Suprapubic skin (tissue), 4 donors: ENCODE results near the gene C16orf78. TPM values are rescaled to one million over a fixed set of nuclear protein-coding genes. Genes with fewer than 3 reads are reported as not detected.

ENCODE experiments used
- DNase-seq, 2 donors: peaks; one replicate each; pipeline ENCODE4 v3.0.0-alpha.2; 2019; ENCODE audit warnings: low spot score in 2 of 2
- H3K27ac ChIP-seq: fragments of 200-600 bp; sonication (generic); one replicate; pipeline ENCODE4 v1.5.1; 2019
- H3K27me3 ChIP-seq: fragments of 200-600 bp; sonication (generic); one replicate; pipeline ENCODE4 v1.5.1; 2019
- H3K36me3 ChIP-seq: fragments of 200-600 bp; sonication (generic); one replicate; pipeline ENCODE4 v1.5.1; 2019
- H3K4me1 ChIP-seq: fragments of 200-600 bp; sonication (generic); one replicate; pipeline ENCODE4 v1.5.1; 2019
- H3K4me3 ChIP-seq: fragments of 200-600 bp; sonication (generic); one replicate; pipeline ENCODE4 v1.5.1; 2019; ENCODE audit warnings: mild to moderate bottlenecking
- H3K9me3 ChIP-seq: fragments of 200-600 bp; sonication (generic); one replicate; pipeline ENCODE4 v1.5.1; 2019
- CTCF ChIP-seq, 2 donors: fragments of 200-600 bp in 1 of 2; fragments of 450-650 bp in 1 of 2; sonication (generic) in 1 of 2; IDR thresholded peaks; one replicate each; pipeline ENCODE4 v1.5.1; 2016 to 2019; ENCODE audit warnings: antibody characterized with exemption in 2 of 2, mild to moderate bottlenecking in 1 of 2, moderate library complexity in 1 of 2
- EP300 ChIP-seq: sonication (generic); formaldehyde crosslinking; IDR thresholded peaks from one replicate; pipeline ENCODE4 v1.6.1; 2017; ENCODE audit warnings: antibody characterized with exemption
- POLR2A ChIP-seq, 2 donors: fragments of 450-650 bp; IDR thresholded peaks; one replicate each; pipeline ENCODE4 v1.6.1; 2017; ENCODE audit warnings: antibody characterized with exemption in 2 of 2, mild to moderate bottlenecking in 2 of 2, moderate library complexity in 2 of 2
- POLR2AphosphoS5 ChIP-seq, 3 donors: sonication (generic); formaldehyde crosslinking; IDR thresholded peaks; one replicate each; pipeline ENCODE4 v1.6.1; 2017; ENCODE audit warnings: antibody characterized with exemption in 3 of 3
- WGBS: methylation state at CpG from one replicate; pipeline ENCODE4 v1.1.5; 2018; 5-methylcytosine and 5-hydroxymethylcytosine counted together
- total RNA-seq, 4 donors: library from RNA; depleted of rRNA; stranded (reverse); fragments of >200 nt; gene quantifications; one replicate each; pipeline ENCODE4 v1.1.0, GENCODE V29; 2016

C16orf78 gene
- total RNA-seq, 4 donors from 2014 or later = not detected

GRCh38 chr16:49419862-49420261 lies 46.3 kb downstream of the C16orf78 start:
- H3K4me1 ChIP-seq = no peaks in the 10 kb centered on the region
- TF ChIP-seq POLR2A (IDR thresholded peaks at IDR 0.05) (no peak), EP300 (no peak), CTCF (IDR thresholded peaks at IDR 0.05) (no peak), POLR2AphosphoS5 (IDR thresholded peaks at IDR 0.05) (no peak)
- no peak overlapping the region for H3K27ac ChIP-seq
- H3K9me3 ChIP-seq = no peaks in the 10 kb centered on the region
- H3K36me3 ChIP-seq = no peaks in the 10 kb centered on the region
- no peak for DNase-seq
- H3K27me3 ChIP-seq = peaks cover 21% of the 10 kb centered on the region
- 40% methylated on average over 3 of the region's 3 CpGs for WGBS
- H3K4me3 ChIP-seq = no peak overlapping the region

GRCh38 chr16:49422896-49423295 lies 49.3 kb downstream of the C16orf78 start:
- H3K36me3 ChIP-seq = no peaks in the 10 kb centered on the region
- H3K4me3 ChIP-seq = no peak overlapping the region
- H3K27me3 ChIP-seq = peaks cover 19% of the 10 kb centered on the region
- H3K9me3 ChIP-seq = no peaks in the 10 kb centered on the region
- 42% methylated on average over 5 of the region's 5 CpGs for WGBS
- TF ChIP-seq POLR2AphosphoS5 (IDR thresholded peaks at IDR 0.05) (no peak), CTCF (IDR thresholded peaks at IDR 0.05) (no peak), POLR2A (IDR thresholded peaks at IDR 0.05) (no peak), EP300 (no peak)
- H3K27ac ChIP-seq = no peak overlapping the region
- DNase-seq = no peak
- H3K4me1 ChIP-seq = no peaks in the 10 kb centered on the region

GRCh38 chr16:49424961-49425360 lies 51.4 kb downstream of the C16orf78 start:
- DNase-seq = no peak
- WGBS = 84% methylated on average over 6 of the region's 6 CpGs
- no peak for TF ChIP-seq EP300
- no peak for TF ChIP-seq CTCF (IDR thresholded peaks at IDR 0.05)
- TF ChIP-seq POLR2A (IDR thresholded peaks at IDR 0.05) = no peak
- TF ChIP-seq POLR2AphosphoS5 (IDR thresholded peaks at IDR 0.05) = no peak
- H3K27me3 ChIP-seq = peaks cover 9% of the 10 kb centered on the region
- H3K4me3 ChIP-seq = no peak overlapping the region
- H3K4me1 ChIP-seq = no peaks in the 10 kb centered on the region
- no peaks in the 10 kb centered on the region for H3K36me3 ChIP-seq
- no peaks in the 10 kb centered on the region for H3K9me3 ChIP-seq
- no peak overlapping the region for H3K27ac ChIP-seq

GRCh38 chr16:49427771-49428170 lies 54.2 kb downstream of the C16orf78 start:
- H3K36me3 ChIP-seq = no peaks in the 10 kb centered on the region
- no peaks in the 10 kb centered on the region for H3K9me3 ChIP-seq
- no peak overlapping the region for H3K4me3 ChIP-seq
- TF ChIP-seq EP300 (no peak), CTCF (IDR thresholded peaks at IDR 0.05) (no peak), POLR2AphosphoS5 (IDR thresholded peaks at IDR 0.05) (no peak), POLR2A (IDR thresholded peaks at IDR 0.05) (no peak)
- peak in 1 of 2 donors; percentile 21 for DNase-seq
- H3K4me1 ChIP-seq = no peaks in the 10 kb centered on the region
- 92% methylated on average over 4 of the region's 4 CpGs for WGBS
- peaks cover 8% of the 10 kb centered on the region for H3K27me3 ChIP-seq
- H3K27ac ChIP-seq = no peak overlapping the region

GRCh38 chr16:49428808-49429207 lies 55.2 kb downstream of the C16orf78 start:
- DNase-seq = no peak
- Histone ChIP-seq H3K4me3 (no peak overlapping the region), H3K27me3 (peaks cover 4% of the 10 kb centered on the region), H3K4me1 (no peaks in the 10 kb centered on the region), H3K36me3 (no peaks in the 10 kb centered on the region), H3K27ac (no peak overlapping the region), H3K9me3 (no peaks in the 10 kb centered on the region)
- 92% methylated on average over 2 of the region's 2 CpGs for WGBS
- TF ChIP-seq POLR2AphosphoS5 (IDR thresholded peaks at IDR 0.05) (no peak), CTCF (IDR thresholded peaks at IDR 0.05) (no peak), EP300 (no peak), POLR2A (IDR thresholded peaks at IDR 0.05) (no peak)
